K562 (cell line): ENCODE results near the gene CAPN2. TPM values are rescaled to one million over a fixed set of nuclear protein-coding genes. Genes with fewer than 3 reads are reported as not detected.

Source experiments
- CEBPB ChIP-seq: fragments of 450-650 bp; IDR thresholded peaks from 2 replicates; pipeline ENCODE4 v1.6.1; 2016; ENCODE audit warnings: missing genetic modification characterization, missing compliant biosample characterization
- ESRRA ChIP-seq: fragments of 450-650 bp; IDR thresholded peaks from 2 replicates; pipeline ENCODE4 v1.6.1; 2014; ENCODE audit warnings: low read depth, mild to moderate bottlenecking, moderate library complexity, borderline replicate concordance
- FOXM1 ChIP-seq, 2 experiments: fragments of 450-650 bp in 1 of 2; sonication (generic) in 1 of 2; formaldehyde crosslinking in 1 of 2; IDR thresholded peaks; 2 replicates each; pipeline versions ENCODE4 v1.6.1 to v1.9.0; 2017 to 2022; ENCODE audit warnings: low read depth in 2 of 2, mild to moderate bottlenecking in 2 of 2, missing genetic modification reagents in 1 of 2, moderate library complexity in 1 of 2
- IFI16 ChIP-seq: fragments of 250-450 bp; sonication (Bioruptor Pico); IDR thresholded peaks from 2 replicates; pipeline ENCODE4 v2.1.2; 2022; ENCODE audit warnings: mild to moderate bottlenecking, inconsistent platforms
- MTF1 ChIP-seq: fragments of 250-450 bp; sonication (Bioruptor Pico); IDR thresholded peaks from 2 replicates; pipeline ENCODE4 v1.9.0; 2021; ENCODE audit warnings: moderate library complexity, mild to moderate bottlenecking, inconsistent platforms, borderline replicate concordance
- NCOR1 ChIP-seq: fragments of 450-650 bp; IDR thresholded peaks from 2 replicates; pipeline ENCODE4 v1.6.1; 2016; ENCODE audit warnings: mild to moderate bottlenecking, moderate library complexity
- NRF1 ChIP-seq, 2 experiments: fragments of 450-650 bp; IDR thresholded peaks in 1 of 2; conservative IDR thresholded peaks in 1 of 2; 2 replicates each; pipeline ENCODE4 v1.6.1; 2014; ENCODE audit warnings: mild to moderate bottlenecking in 2 of 2
- POLR2G ChIP-seq: fragments of 200-400 bp; formaldehyde crosslinking; IDR thresholded peaks from 2 replicates; pipeline ENCODE4 v1.6.1; 2017; ENCODE audit warnings: low read depth, mild to moderate bottlenecking, antibody characterized with exemption, low read length, moderate library complexity
- RBM14 ChIP-seq: fragments of 200-400 bp; formaldehyde crosslinking; IDR thresholded peaks from 2 replicates; pipeline ENCODE4 v1.6.1; 2018; ENCODE audit warnings: low read depth, mild to moderate bottlenecking, low read length, moderate library complexity, borderline replicate concordance; ENCODE audit not compliant: insufficient read depth
- SIN3A ChIP-seq, 2 experiments: fragments of 150-350 bp in 1 of 2; IDR thresholded peaks; 2 replicates each; pipeline ENCODE4 v1.6.1; 2011 to 2016; ENCODE audit warnings: borderline replicate concordance in 2 of 2, low read depth in 2 of 2, low read length in 2 of 2, mild to moderate bottlenecking in 2 of 2, moderate library complexity in 2 of 2; ENCODE audit not compliant: control insufficient read depth in 1 of 2
- SMARCC2 ChIP-seq: fragments of 450-650 bp; IDR thresholded peaks from 2 replicates; pipeline ENCODE4 v1.6.1; 2017; ENCODE audit warnings: antibody characterized with exemption, moderate library complexity, mild to moderate bottlenecking, low read depth
- SNRNP70 ChIP-seq: fragments of 200-400 bp; formaldehyde crosslinking; optimal IDR thresholded peaks from 2 replicates; pipeline ENCODE3; 2017; ENCODE audit warnings: low read depth, low read length
- SOX6 ChIP-seq: fragments of 450-650 bp; IDR thresholded peaks from 2 replicates; pipeline ENCODE4 v1.6.1; 2014; ENCODE audit warnings: mild to moderate bottlenecking
- SUPT5H ChIP-seq: fragments of 450-650 bp; IDR thresholded peaks from 2 replicates; pipeline ENCODE4 v1.6.1; 2016
- U2AF1 ChIP-seq: fragments of 200-400 bp; formaldehyde crosslinking; optimal IDR thresholded peaks from 2 replicates; pipeline ENCODE3; 2017; ENCODE audit warnings: mild to moderate bottlenecking, low read depth, low read length, moderate library complexity
- ZEB2 ChIP-seq: fragments of 450-650 bp; IDR thresholded peaks from 2 replicates; pipeline ENCODE4 v1.6.1; 2016
- ZNF408 ChIP-seq: fragments of 250-450 bp; sonication (Bioruptor Pico); IDR thresholded peaks from 2 replicates; pipeline ENCODE4 v1.4.0; 2020; ENCODE audit warnings: low read depth, mild to moderate bottlenecking, moderate library complexity
- ZNF668 ChIP-seq: fragments of 250-450 bp; sonication (Bioruptor Pico); IDR thresholded peaks from 2 replicates; pipeline ENCODE4 v1.8.0; 2022; ENCODE audit warnings: mild to moderate bottlenecking, inconsistent platforms
- ZNF717 ChIP-seq: fragments of 250-450 bp; sonication (Bioruptor Pico); IDR thresholded peaks from 2 replicates; pipeline ENCODE4 v1.5.0; 2021
- polyA plus RNA-seq, 8 experiments: library from polyadenylated mRNA; depleted of rRNA in 4 of 8; stranded (reverse) in 5 of 8; unstranded in 3 of 8; fragments of >200 nt; fragmentation: Nextera tagmentation in 2 of 8; fragmentation: Illumina TruSeq in 1 of 8; extraction: Ambion mirVana in 2 of 8; extraction: Trizol in 1 of 8; gene quantifications; 2 replicates each; pipeline versions ENCODE4 v1.2.1 to v1.2.3, GENCODE V29; 2011 to 2014; ENCODE audit warnings: inconsistent platforms in 1 of 8, missing spikeins in 1 of 8
- total RNA-seq, 7 experiments: library from RNA; depleted of rRNA in 6 of 7; stranded (reverse); fragments of >200 nt in 6 of 7; fragmentation: Illumina TruSeq in 2 of 7; extraction: Trizol in 2 of 7; gene quantifications; 2 replicates each; pipeline versions ENCODE4 v1.2.1 to v1.2.3, GENCODE V29; 2011 to 2021; ENCODE audit warnings: low replicate concordance in 1 of 7
- TF ChIP-seq, protein P1 (sequence below): sonication (generic); formaldehyde crosslinking; IDR thresholded peaks from 2 replicates; pipeline ENCODE4 v1.8.0; 2023; ENCODE audit warnings: missing genetic modification reagents, mild to moderate bottlenecking, borderline replicate concordance
- TF ChIP-seq, protein P2 (sequence below), 2 experiments: fragments of 450-650 bp in 1 of 2; sonication (generic) in 1 of 2; formaldehyde crosslinking; conservative IDR thresholded peaks; 2 replicates each; pipeline versions ENCODE4 v1.4.0 to v1.8.1; 2020 to 2022; ENCODE audit warnings: mild to moderate bottlenecking in 1 of 2, missing genetic modification reagents in 1 of 2
- TF ChIP-seq, protein P3 (sequence below): fragments of 450-650 bp; formaldehyde crosslinking; IDR thresholded peaks from 2 replicates; pipeline ENCODE4 v1.4.0; 2022; ENCODE audit warnings: mild to moderate bottlenecking, moderate library complexity

The CAPN2 gene
- total and polyA plus RNA-seq, 9 of the 15 experiments (the other 6 are each of a cell fraction or from before 2014, with no cell fraction given) = 24.6 to 157 (median 101) TPM

DNA sequence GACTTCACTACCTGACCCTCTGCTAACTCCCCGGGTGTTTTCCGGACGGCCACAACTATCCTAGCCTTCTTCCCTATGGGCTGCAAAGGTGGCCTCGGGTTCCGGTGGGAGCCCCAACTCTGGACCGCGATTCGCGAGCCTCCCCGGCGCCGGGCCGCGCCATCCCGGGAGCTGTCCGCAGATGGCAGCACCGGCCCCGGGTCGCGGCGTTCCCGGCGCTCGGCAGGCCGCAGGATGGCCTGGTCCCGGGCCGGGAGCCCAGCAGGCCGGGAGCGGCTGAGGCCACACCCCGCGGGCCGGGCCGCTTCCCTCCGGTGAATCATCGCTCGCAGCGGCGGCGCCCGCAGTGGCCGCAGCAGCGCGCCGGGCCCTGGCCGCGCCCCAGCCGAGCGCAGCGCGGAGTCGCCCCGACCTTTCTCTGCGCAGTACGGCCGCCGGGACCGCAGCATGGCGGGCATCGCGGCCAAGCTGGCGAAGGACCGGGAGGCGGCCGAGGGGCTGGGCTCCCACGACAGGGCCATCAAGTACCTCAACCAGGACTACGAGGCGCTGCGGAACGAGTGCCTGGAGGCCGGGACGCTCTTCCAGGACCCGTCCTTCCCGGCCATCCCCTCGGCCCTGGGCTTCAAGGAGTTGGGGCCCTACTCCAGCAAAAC lies at the start of gene CAPN2 (continued):
- TF ChIP-seq, protein P1, sequence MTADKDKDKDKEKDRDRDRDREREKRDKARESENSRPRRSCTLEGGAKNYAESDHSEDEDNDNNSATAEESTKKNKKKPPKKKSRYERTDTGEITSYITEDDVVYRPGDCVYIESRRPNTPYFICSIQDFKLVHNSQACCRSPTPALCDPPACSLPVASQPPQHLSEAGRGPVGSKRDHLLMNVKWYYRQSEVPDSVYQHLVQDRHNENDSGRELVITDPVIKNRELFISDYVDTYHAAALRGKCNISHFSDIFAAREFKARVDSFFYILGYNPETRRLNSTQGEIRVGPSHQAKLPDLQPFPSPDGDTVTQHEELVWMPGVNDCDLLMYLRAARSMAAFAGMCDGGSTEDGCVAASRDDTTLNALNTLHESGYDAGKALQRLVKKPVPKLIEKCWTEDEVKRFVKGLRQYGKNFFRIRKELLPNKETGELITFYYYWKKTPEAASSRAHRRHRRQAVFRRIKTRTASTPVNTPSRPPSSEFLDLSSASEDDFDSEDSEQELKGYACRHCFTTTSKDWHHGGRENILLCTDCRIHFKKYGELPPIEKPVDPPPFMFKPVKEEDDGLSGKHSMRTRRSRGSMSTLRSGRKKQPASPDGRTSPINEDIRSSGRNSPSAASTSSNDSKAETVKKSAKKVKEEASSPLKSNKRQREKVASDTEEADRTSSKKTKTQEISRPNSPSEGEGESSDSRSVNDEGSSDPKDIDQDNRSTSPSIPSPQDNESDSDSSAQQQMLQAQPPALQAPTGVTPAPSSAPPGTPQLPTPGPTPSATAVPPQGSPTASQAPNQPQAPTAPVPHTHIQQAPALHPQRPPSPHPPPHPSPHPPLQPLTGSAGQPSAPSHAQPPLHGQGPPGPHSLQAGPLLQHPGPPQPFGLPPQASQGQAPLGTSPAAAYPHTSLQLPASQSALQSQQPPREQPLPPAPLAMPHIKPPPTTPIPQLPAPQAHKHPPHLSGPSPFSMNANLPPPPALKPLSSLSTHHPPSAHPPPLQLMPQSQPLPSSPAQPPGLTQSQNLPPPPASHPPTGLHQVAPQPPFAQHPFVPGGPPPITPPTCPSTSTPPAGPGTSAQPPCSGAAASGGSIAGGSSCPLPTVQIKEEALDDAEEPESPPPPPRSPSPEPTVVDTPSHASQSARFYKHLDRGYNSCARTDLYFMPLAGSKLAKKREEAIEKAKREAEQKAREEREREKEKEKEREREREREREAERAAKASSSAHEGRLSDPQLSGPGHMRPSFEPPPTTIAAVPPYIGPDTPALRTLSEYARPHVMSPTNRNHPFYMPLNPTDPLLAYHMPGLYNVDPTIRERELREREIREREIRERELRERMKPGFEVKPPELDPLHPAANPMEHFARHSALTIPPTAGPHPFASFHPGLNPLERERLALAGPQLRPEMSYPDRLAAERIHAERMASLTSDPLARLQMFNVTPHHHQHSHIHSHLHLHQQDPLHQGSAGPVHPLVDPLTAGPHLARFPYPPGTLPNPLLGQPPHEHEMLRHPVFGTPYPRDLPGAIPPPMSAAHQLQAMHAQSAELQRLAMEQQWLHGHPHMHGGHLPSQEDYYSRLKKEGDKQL (CRISPR knock-in tag) = peak; percentile 72; the same call in 1 of the 2 replicates
- TF ChIP-seq U2AF1 (no peak), FOXM1 (IDR thresholded peaks at IDR 0.05; ENCODE audit: low read depth) (no peak), FOXM1 (CRISPR knock-in tag; IDR thresholded peaks at IDR 0.05; ENCODE audit: low read depth) (peak; percentile 70), CEBPB (no peak), SNRNP70 (no peak), SMARCC2 (no peak), NRF1 (conservative IDR thresholded peaks at IDR 0.05 in 1 of 2, IDR thresholded peaks at IDR 0.05 in 1 of 2) (peak; percentile 71 to 78; a peak in 2 of 4 replicates), ESRRA (peak; percentile 63; the same call in 1 of the 2 replicates), NCOR1 (no peak), SOX6 (peak; percentile 28; the same call in 1 of the 2 replicates), RBM14 (0 out of 2 replicates have a peak, but pooled peaks have one; percentile 71), SIN3A (IDR thresholded peaks at IDR 0.05; ENCODE audit: borderline replicate concordance in 2 of 2, control insufficient read depth in 1 of 2, low read depth in 2 of 2, low read length in 2 of 2) (peak in 1 of 2 experiments; percentile 50; a peak in 2 of 4 replicates), ZEB2 (no peak), ZNF668 (CRISPR knock-in tag) (no peak), ZNF717 (CRISPR knock-in tag) (no peak), IFI16 (CRISPR knock-in tag) (no peak), ZNF408 (no peak), POLR2G (peak; percentile 98), MTF1 (CRISPR knock-in tag) (no peak), SUPT5H (peak; percentile 65)
- TF ChIP-seq, protein P2, sequence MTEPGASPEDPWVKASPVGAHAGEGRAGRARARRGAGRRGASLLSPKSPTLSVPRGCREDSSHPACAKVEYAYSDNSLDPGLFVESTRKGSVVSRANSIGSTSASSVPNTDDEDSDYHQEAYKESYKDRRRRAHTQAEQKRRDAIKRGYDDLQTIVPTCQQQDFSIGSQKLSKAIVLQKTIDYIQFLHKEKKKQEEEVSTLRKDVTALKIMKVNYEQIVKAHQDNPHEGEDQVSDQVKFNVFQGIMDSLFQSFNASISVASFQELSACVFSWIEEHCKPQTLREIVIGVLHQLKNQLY (CRISPR knock-in tag; conservative IDR thresholded peaks at IDR 0.05) = no peak
- TF ChIP-seq, protein P3, sequence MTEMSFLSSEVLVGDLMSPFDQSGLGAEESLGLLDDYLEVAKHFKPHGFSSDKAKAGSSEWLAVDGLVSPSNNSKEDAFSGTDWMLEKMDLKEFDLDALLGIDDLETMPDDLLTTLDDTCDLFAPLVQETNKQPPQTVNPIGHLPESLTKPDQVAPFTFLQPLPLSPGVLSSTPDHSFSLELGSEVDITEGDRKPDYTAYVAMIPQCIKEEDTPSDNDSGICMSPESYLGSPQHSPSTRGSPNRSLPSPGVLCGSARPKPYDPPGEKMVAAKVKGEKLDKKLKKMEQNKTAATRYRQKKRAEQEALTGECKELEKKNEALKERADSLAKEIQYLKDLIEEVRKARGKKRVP (CRISPR knock-in tag) = no peak
